ENCODE measurements around the gene CISTR.
"Not testable (repeated sequence)": the region's sequence is repeated elsewhere in the genome, so short reads cannot be mapped to it uniquely, and the experiment has no call there.

The CISTR gene

DNA sequence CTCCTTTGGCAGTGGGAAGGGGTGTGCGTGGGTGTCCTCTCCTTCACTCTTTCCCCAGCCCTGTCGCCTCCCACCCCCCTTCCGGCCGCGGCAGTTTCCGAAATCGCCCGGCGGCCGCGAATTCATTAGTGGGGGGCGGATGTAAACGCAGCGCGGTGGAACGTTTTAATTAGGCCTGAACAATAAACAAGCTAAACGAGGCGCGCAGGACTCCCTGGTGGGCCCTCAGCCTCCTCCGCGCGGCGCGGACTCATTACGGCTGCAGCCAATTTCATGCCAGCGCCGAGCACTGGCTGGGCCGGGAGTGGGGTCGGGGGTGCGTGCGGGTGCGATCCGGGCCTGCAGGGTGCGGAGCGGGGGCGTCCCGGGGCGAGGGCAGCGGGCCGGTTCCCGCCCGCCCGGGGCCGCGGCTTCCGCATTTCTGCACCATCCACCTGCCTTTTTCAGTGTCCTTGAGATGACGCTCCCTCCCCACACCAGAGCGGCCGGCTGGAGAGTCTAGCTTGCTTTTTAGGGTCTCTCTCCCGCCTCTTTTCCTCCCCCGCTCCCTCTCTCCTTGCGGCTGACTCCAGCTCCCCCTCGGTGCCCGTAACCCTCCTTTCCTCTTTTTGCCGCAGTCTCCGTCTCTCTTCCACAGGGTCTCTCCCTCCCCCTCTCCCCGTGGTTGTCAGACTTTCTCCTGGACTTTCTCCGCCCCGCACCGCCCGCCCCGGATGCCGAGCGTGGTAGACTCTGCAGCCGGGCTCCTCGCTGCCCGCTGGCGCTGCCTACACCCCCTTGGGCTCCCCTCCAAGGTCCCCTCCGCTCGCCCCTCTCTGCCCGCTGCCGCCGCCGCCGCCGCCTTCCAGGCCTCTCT is at the start of gene CISTR:
Gene CISTR (minus strand): TSS at position 644 of the 856 bp plus-strand sequence.
- DNase-seq, result peak; percentile 11

DNA sequence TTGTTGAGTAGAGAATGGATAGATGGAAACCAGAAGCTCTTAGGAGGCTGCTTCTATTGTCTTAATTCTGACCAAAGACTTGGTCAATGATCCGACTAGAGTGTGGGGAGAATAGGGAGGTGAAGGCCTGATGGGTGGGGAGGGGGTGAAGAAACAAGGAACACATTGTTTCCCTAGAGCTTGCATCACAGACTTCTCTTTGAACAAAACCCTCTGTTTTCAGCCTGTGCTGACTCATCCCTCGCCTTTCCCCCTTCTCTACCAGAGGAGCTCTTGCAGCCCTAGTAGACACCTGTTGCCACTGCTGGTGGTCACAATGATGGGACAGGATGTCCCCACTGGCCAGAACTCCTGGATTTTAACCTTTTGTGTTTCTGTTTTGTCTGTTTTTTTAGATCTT is 46.8 kb upstream of the CISTR start:
- DNase-seq, result no peak

DNA sequence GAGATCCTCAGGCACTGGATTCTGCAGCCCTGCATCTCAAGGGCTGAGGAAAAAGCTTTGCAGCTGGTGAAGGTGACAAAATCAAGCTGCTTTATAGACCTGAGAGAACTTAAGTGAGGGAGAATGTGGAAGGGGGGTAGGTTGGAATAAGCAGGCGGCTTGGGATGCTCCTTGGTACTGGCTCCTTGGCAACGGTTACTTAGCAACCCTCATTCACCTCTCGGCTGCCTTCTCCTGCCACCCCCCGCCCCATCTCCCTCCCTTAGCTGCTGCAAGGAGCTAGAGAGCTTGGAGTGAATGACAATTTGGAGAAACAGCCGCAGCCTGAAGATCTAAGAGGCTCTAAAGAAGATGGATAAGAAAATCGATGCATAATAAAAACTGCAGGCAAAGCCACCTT is 44.1 kb upstream of the CISTR start:
- DNase-seq, result no peak

DNA sequence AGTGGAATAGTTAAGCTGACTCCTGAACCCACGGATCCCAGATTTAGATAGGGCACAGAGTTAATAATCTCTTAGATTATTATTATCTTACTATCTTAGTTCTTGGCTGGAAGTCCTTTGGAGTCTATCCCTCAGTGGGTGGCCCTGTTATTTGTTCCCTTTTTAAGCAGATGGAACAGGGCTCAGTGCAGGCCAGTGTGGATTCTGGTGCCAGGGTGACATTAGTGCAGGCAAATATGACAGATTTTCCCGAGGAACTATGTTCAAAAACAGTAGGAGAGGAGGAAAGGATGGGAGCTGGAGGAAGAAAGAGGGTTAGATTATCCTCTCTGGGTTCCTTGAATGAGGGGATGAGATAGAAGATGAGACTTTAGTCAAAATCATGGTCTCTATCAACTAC is 41.4 kb upstream of the CISTR start:
- DNase-seq, result no peak

DNA sequence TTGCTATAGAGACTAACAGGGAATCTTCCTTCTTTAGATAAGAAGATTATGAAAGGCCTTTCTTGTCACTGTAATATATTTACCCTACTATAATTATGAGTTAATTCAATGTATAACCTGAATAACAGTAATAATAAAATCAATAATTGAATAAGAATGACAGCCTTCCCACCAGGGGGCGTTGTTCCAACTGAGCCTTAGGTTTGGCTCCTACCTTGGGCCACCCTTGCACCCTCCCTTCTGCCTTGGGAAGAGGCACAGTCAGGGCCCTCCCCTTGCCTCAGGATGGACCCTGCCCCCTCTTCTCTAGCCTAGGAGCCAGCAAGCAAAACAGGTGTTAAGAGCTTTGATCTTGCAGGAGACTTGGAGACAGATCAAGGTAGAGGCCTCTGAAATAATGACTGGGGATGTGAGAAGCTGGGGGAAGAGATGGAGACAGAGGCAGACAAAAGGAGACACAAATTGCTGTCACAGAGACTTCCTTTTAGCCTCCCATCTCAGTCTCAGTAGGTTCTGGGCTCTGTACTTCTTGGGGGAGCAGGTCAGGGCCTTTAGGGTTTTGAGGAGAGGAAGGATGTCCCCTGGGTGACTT is 40.1 kb upstream of the CISTR start:
- DNase-seq, result peak; percentile 21

DNA sequence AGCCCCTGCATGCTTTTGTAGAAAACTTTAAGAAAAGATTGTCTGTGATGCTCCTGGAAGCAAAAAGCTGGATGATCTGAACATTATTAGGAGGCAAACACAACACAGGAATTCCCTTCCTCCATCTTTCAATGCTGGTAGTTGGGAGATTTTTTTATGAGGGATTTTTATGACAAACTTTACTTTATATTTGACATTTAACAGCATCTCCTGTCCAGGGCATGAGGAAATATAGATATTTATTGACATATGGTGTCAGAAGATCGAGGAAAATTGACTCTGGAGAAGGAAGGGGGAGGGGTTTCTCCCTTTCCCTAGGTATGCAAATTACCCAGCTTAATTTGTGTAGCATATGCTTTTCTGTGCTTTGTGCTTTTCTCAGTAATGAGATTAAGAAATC is 37.8 kb upstream of the CISTR start:
- no peak for DNase-seq

DNA sequence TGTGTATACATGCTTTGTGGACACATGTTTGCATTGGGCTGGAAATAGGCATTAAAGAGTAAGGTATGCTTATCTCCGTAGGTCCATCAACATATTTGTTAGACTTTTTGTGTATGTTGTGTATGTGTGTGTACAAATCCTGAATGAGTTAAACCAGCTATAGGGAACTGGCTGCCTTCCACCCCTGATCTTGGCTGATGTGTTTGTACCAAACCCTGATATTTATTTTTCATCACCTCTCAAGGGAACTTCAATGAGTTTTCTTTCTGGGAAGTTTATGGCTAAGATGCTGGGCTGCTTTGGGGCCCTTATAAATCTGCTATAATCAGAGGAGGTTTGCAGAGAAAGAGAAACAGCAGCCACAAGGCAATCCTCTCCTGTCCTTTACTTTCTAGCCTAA is 37.1 kb upstream of the CISTR start:
- DNase-seq, result no peak

DNA sequence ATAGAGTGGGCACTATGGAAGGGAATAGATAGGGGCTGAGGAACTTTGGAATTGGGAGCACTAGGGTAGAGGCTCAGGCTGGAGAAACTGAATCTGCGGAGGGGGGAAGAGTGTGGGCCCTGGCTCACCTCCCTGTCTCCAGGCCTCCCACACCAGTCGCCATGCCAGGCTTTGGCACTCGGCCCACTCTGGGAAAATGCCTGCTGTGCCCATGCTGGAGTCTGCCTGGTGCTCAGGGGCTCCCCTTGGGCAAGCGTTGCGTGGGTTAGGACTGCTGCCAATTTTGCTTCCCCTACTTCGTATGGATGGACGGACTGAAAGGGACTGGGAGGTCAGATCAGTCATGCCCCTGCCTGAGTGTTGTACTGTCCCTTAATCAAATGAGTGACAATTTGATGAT is 34.6 kb upstream of the CISTR start:
- DNase-seq, result no peak

DNA sequence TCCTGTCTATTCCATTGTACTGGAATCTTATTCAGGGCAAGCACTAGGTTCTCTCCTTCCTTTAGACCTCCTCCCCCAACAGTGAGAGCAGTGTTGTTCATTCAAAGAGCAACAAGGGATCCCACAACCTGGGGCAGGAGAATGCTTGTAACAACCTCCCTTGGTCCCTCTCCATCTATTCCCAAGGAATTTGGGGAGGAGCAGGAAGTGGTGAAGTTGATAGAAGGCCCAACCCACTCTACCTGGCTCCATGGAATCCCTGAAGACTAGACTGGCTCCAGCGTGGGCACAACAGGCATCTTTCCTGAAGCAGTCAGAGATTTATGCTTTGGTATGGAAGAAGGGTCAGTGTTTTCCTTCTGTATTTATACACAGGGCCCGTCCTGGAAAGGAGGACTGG is 33.4 kb upstream of the CISTR start:
- DNase-seq, result no peak

DNA sequence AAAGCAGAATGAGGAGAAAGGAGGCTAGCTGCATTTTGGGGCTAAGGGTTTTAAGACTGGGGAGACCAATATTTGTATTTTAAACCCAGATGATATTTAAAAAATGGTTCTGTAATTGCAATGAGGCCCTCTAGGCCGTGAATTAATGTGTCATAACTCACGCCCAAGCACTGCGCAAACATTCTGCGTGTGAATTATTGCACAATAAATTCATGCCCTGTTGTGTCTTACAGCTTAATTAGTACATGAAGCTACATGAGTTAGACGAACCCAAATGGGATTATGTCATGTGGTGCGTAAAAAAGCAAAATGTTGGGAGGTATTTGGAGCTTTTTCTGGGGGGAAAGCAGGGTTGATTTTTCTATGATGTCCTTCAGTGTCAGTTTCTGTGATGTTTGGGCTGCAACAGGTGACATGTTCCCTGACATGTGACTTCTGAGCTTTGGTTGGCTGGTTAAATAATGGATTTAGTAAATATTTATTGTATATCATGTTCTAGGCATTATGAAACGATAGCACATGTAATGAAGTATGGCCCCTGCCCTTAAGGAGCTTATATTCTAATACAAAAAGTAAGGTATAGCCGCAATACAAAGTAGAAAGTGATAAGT is 30.4 kb upstream of the CISTR start:
- DNase-seq, result no peak

DNA sequence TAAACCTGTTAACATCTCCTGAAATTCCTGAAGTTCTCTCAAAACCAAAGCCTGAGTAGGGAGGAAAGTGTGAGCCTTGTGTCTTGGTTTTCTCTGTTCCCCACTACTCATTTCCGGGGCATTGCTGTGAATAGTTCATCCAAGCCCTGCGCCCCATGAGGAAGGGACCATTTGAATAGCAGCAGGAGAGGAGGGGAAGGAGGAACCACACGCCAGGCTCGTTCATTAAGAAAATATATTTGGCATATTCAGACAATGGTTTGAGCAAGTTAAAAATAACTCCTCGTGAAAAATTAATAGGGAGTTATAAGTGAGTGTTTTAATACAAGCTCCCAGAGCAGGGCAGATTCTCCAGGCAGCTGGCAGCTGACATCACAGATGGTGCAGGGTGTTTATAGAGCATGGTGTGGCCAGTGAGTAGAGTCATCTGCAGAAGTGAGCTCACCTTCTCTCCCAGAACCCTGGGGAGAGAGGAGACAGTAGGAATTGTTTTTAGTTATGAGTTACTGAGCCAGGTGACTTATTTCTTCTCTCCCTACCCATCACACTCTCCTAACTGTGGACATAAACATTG is 29.5 kb upstream of the CISTR start:
- no peak for DNase-seq

DNA sequence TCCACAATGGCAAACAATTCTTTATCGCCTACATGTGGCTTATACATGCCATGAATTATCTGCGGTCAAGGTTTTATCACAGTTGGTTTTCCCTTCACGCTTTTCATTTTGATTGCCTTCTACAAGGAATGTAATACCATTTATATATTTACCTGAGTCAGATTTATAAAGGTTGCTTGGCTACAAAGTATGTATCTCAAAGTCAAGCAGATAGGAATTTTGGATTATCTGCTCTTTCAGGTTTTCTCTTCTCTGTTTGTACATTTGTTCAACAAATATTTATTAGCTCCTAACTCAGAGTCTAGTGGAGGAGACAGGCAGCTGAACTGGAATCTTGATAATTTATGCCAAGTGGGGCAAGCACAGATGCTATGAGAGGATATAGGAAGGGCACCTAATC is 28.5 kb upstream of the CISTR start:
- DNase-seq, result no peak

DNA sequence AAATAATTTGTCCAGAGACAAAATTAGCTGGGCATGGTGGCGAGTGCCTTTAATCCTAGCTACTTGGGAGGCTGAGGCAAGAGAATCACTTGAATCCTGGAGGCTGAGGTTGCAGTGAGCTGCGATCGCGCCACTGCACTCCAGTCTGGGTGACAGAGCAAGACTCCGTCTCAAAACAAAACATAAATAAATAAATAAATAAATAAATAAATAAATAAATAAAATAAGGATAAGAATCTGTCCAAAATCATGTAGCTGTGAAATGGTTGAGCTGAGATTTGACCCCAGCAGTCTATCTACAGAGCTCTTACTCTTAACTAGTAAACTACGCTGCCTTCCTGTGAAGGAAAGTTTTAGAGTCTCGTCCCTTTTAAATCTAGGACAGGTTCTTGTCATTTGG is 27.9 kb upstream of the CISTR start:
- not testable (repeated sequence) for DNase-seq

DNA sequence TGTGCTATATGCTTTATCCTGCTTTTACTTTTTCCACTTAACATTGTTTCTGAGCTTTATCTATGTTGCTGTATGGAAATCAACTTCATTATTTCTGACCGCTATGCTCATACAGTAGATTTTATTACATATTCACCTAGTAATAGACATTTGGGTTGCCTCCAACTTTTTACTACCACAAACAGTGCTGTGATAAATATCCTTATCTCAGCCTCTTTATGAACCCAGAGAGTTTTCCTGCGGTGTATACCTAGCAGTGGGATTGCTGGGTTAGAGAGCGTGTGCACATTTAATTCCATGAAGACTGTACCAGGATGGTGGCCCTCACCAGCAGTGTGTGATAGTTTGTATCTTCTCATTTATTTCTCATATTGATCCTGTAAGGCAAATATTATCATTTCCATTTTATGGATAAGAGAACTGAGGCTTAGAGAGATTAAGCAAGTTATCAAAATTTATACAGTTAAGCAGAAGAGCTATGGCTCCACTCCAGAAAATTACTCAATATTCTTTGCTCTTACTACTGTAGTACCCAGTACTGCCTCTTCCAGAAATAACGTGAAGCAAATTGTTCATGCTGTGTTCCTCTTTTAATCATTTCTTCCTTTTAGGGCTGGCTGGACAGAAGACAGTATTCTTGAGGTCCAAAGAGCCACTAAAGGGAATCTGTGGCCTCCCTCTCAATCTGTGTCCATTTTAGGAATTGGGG is 26.3 kb upstream of the CISTR start:
- DNase-seq, result no peak

DNA sequence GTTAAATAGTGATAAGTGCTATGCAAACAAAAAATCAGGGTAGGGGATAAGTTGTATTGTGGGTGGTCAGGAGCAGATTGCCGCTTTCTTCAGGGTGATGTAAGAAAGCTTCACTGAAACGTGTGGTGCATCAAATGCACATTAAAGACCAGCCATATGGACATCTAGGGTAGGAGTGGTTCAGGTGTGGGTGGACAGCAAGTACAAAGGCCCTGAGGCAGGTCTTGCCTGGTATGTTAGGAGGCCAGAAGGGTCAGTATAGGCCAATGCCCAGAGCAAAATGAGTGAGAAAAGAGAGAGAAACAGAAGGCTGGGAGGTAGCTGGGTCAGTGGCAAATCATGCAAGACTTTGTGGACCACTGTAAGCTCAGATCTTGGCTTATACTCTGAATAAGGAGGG is 25.6 kb upstream of the CISTR start:
- DNase-seq, result no peak

DNA sequence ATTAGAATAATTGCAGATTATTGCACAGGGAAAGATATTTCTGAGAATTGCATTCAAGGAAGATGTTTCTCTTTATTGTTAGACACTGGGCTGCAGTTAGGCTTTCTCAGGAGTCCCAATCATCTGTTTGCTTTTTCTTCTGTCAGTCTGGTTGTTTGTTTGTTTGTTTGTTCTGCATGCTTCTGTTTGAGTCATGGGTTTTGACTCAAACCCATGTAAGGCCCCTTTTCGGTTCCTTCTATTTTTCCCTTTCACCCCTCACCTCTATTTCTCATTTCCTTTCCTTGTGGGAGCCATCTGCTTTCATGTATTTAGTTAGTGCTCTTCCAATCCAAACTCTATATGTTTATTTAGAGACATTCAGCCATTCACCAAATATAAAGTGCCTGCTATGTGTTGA is 25.1 kb upstream of the CISTR start:
- no peak for DNase-seq

DNA sequence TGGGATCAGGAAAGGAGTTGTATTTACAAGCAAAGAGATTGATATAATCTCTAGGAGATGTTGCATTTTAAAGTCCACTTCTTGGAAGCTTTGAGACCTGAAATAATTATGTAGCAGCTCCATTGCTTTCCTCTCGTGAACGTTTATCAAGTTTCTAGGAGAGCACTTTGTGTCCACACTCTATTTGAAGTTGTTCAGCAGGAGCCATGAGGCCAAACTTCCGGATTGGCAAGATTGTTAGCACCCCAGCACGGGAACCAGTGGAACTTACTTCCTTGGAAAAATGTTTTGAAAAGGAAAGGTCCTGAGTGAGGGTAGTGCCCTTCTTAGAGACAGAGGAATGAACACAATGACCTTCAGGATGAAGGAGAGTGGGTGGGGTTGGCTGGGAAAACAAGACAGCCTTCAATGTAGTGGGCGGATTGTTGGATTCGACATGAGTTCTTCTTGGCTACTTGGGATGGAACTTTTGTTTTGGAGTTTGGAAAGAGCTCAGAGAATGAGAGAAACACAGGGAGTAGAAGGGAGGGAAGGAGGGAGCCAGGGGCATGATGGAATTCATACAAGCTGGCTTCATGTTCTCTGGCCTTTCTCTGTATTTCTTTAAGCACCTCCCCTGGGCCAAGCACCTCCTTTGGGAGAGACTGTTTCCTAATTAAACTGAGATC is 23.8 kb upstream of the CISTR start:
- no peak for DNase-seq

DNA sequence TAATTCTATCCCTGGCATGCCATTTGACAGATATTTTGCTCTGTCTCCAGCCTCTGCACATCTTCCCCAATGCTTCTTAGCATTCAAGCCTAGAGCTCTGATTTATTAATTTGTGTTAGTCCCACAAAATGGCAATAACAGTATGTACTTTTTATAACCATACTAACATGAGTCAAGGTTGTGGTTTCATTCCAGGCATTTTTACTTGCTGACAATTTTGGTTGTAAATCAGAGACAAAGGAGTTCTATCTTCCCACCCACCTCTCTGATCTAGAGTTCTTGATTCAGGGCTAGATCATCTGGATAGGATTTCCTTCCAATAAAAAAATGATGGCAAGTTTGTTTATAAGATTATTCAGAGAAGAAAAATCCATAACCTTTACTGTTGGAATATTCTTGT is 18.5 kb upstream of the CISTR start:
- no peak for DNase-seq

DNA sequence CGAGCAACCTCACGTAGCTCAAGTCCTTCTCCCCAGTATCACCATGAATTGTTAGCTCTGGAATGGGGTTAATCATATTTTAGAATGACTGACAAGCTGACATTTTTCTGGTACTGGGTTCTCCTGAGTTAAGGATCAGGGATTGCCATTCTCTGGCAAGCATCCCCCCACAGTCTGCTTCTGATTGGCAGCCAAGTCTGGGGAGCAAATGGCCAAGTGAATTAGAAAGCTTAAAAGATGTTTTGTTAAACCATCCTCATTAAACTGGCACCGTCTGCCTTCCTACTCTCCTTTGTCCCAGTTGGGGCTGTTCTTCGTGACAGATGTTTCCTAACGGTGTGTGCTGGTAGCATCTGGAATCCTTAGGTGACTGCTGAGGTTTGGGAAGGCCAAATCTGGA is 17.2 kb upstream of the CISTR start:
- no peak for DNase-seq

DNA sequence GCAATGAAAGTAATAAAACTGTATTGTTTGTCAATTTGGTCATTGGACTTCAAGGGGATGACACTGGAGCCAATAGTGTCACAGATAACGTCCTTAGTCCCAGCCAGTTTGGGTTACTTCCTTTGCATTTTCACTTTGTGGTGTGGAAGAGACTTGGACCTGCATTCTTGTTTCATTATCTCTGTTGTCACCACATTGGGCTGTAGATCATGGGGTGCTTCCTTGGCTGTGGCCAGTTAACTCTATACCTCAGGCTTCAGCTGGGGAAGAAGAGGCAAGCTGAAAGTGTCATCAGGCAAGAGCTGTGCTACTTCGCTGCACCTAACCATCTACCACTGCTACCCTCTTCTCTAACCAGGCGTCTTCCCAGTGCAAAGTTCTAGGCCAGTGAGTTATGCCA is 15.1 kb upstream of the CISTR start:
- no peak for DNase-seq

DNA sequence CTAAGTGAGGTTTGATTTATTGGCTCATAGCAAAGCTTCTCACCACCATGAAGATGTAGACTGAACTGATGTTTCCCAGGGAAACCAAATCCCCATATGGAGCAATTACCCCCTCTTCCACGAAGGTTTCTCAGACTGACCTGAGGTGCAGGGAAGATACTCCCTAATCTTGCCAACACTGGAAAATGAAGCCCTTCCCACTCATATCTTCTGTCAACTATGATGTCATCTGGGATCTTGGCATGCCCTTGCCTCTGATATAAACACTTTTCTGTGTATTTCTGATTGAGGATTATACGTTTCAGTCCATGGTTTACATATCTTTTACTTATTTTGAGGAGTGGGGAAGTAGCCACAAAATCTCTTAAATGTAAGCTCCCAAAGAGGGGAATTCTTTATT is 14.1 kb upstream of the CISTR start:
- no peak for DNase-seq

DNA sequence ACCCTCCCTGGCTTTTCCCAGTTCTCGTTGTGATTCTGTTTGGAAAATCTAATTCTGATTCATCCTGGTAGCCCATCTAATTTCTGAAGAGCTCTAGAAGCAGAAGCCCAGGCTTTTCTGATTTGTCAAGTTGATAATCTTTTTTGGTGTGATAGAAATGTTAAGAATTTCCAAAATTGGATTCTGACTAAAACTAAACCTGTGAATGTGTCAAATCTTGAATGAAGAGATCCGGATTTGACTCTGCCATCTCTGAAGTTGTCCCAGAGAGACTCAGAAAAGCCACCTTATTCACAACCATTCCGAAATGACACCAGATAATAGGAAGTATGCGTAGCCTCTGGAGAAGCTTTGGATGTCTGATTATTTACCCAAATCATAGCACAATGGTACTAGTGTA is 12.8 kb upstream of the CISTR start:
- no peak for DNase-seq

DNA sequence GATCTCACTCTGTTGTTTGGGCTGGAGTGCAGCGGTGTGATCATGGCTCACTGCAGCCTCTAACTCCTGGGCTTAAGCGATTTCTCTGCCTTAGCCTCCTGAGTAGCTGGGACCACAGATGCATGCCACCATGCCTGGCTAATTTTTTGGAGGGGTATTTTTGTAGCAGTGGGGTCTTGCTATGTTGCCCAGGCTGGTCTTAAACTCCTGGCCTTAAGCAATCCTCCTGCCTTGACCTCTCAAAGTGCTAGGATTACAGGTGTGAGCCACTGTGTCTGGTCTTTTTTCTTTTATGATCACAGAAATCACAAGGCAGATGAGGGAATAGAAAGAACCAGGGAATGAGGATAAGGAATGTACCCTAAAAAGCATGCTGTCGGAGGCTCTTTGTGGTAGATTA is 11.0 kb upstream of the CISTR start:
- not testable (repeated sequence) for DNase-seq
